ENCODE results near the gene FCN1. TPM values are rescaled to one million over a fixed set of nuclear protein-coding genes. Genes with fewer than 3 reads are reported as not detected.

The FCN1 gene
- polyA plus RNA-seq, 1 donor (not counting 4 experiments of a cell fraction or from before 2014, with no cell fraction given) = not detected

DNA sequence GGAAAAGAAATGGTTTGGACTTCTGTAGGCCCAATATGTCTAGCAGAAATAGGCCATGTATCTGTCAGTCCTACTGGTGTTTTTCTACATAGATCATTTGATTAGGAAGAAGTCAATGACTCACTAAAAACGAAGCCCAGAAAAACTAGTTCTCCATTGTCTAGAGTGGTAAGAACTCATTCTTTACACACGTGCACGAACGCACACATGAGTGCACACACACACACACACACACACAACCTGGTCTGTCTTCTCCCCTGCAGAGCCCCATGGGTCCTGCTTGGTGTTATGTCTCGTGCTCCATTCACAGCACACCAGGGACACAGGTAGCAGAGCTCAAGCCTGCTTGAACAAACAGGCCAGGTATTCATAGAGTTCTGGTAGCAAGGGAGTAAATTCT is 14.9 kb upstream of the FCN1 start:
- H3K79me2 ChIP-seq (ENCODE audit: control insufficient read depth, insufficient read depth, low read length) = no peaks in the 10 kb centered on the region
- FAIRE-seq (no peak), DNase-seq (ENCODE audit: low read depth, low spot score) (no peak)
- dilution Hi-C loops (cut with MboI; ENCODE audit: extremely low pct_ligation_motif_present, low sequenced_read_pairs) = no loop called here
- TF ChIP-seq, protein P1, sequence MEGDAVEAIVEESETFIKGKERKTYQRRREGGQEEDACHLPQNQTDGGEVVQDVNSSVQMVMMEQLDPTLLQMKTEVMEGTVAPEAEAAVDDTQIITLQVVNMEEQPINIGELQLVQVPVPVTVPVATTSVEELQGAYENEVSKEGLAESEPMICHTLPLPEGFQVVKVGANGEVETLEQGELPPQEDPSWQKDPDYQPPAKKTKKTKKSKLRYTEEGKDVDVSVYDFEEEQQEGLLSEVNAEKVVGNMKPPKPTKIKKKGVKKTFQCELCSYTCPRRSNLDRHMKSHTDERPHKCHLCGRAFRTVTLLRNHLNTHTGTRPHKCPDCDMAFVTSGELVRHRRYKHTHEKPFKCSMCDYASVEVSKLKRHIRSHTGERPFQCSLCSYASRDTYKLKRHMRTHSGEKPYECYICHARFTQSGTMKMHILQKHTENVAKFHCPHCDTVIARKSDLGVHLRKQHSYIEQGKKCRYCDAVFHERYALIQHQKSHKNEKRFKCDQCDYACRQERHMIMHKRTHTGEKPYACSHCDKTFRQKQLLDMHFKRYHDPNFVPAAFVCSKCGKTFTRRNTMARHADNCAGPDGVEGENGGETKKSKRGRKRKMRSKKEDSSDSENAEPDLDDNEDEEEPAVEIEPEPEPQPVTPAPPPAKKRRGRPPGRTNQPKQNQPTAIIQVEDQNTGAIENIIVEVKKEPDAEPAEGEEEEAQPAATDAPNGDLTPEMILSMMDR (optimal IDR thresholded peaks at IDR 0.05 in 1 of 3, IDR thresholded peaks at IDR 0.05 in 1 of 3, conservative IDR thresholded peaks at IDR 0.05 in 1 of 3; ENCODE audit: extremely low read depth in 1 of 3, insufficient read depth in 2 of 3, low read length in 3 of 3) = no peak
- no peak for TF ChIP-seq EZH2 (IDR thresholded peaks at IDR 0.05; ENCODE audit: low read length)
- no peaks in the 10 kb centered on the region for H3K9me1 ChIP-seq (ENCODE audit: control insufficient read depth, extremely low read depth, insufficient read depth, low read length)
- H3K27me3 ChIP-seq (ENCODE audit: control insufficient read depth, extremely low read depth, insufficient read depth, low read length) = no peaks in the 10 kb centered on the region
- no peak overlapping the region for H2AFZ ChIP-seq (ENCODE audit: control insufficient read depth, low read length)
- H3K9ac ChIP-seq (ENCODE audit: control insufficient read depth, extremely low read depth, insufficient read depth, low read length) = no peak overlapping the region
- H3K4me2 ChIP-seq (ENCODE audit: control insufficient read depth, extremely low read depth, insufficient read depth, low read depth, low read length) = no peak overlapping the region
- no peak overlapping the region for H3K4me3 ChIP-seq (ENCODE audit: control insufficient read depth in 2 of 3, extremely low read depth in 1 of 3, insufficient read depth in 2 of 3, low read depth in 1 of 3, low read length in 3 of 3)
- no peaks in the 10 kb centered on the region for H3K4me1 ChIP-seq (ENCODE audit: control insufficient read depth, extremely low read depth, insufficient read depth, low read length)
- no peaks in the 10 kb centered on the region for H3K36me3 ChIP-seq (ENCODE audit: control insufficient read depth in 2 of 2, extremely low read depth in 1 of 2, insufficient read depth in 2 of 2, low read length in 2 of 2)
- no peaks in the 10 kb centered on the region for H3K9me3 ChIP-seq (ENCODE audit: control insufficient read depth, low read depth, low read length)
- H4K20me1 ChIP-seq (ENCODE audit: control insufficient read depth, extremely low read depth, insufficient read depth, low read length) = no peaks in the 10 kb centered on the region
- no peak overlapping the region for H3K27ac ChIP-seq (ENCODE audit: control insufficient read depth, insufficient read depth, low read length)

DNA sequence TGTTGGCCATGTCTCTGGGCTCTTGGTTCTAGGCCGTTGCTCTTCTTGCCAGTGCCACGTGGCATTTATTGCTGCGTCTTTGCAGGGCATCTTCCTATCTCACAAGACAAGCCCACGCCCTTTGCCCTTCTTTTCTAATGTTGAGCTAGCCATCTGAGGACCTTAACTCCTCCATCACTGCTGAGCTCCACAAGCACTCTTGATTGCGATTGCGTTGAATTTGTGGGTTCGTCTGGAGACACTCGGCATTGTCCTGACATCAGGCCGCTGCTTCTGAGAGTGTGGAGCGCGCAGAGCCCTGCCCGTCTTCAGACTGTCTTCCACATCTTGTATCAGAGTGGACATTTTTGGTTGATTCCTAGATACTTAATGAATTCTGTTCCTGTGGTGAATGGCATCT is 14.5 kb upstream of the FCN1 start:
- Histone ChIP-seq H3K27me3 (ENCODE audit: control insufficient read depth, extremely low read depth, insufficient read depth, low read length) (no peaks in the 10 kb centered on the region), H2AFZ (ENCODE audit: control insufficient read depth, low read length) (no peak overlapping the region), H3K4me3 (ENCODE audit: control insufficient read depth in 2 of 3, extremely low read depth in 1 of 3, insufficient read depth in 2 of 3, low read depth in 1 of 3, low read length in 3 of 3) (no peak overlapping the region), H3K9me3 (ENCODE audit: control insufficient read depth, low read depth, low read length) (no peaks in the 10 kb centered on the region), H3K79me2 (ENCODE audit: control insufficient read depth, insufficient read depth, low read length) (no peaks in the 10 kb centered on the region), H3K9me1 (ENCODE audit: control insufficient read depth, extremely low read depth, insufficient read depth, low read length) (no peaks in the 10 kb centered on the region), H3K9ac (ENCODE audit: control insufficient read depth, extremely low read depth, insufficient read depth, low read length) (no peak overlapping the region), H3K36me3 (ENCODE audit: control insufficient read depth in 2 of 2, extremely low read depth in 1 of 2, insufficient read depth in 2 of 2, low read length in 2 of 2) (no peaks in the 10 kb centered on the region), H3K4me1 (ENCODE audit: control insufficient read depth, extremely low read depth, insufficient read depth, low read length) (no peaks in the 10 kb centered on the region), H3K27ac (ENCODE audit: control insufficient read depth, insufficient read depth, low read length) (no peak overlapping the region), H4K20me1 (ENCODE audit: control insufficient read depth, extremely low read depth, insufficient read depth, low read length) (no peaks in the 10 kb centered on the region), H3K4me2 (ENCODE audit: control insufficient read depth, extremely low read depth, insufficient read depth, low read depth, low read length) (no peak overlapping the region)
- DNase-seq (ENCODE audit: low read depth, low spot score) (no peak), FAIRE-seq (no peak)
- TF ChIP-seq EZH2 (IDR thresholded peaks at IDR 0.05; ENCODE audit: low read length) = no peak
- TF ChIP-seq, protein P1 (optimal IDR thresholded peaks at IDR 0.05 in 1 of 3, IDR thresholded peaks at IDR 0.05 in 1 of 3, conservative IDR thresholded peaks at IDR 0.05 in 1 of 3; ENCODE audit: extremely low read depth in 1 of 3, insufficient read depth in 2 of 3, low read length in 3 of 3) = no peak
- dilution Hi-C loops (cut with MboI; ENCODE audit: extremely low pct_ligation_motif_present, low sequenced_read_pairs) = no loop called here

Measured in keratinocyte (primary cell).